Endothelial cell of umbilical vein (primary cell): ENCODE data around the gene SLC38A6. TPM values are rescaled to one million over a fixed set of nuclear protein-coding genes. Genes with fewer than 3 reads are reported as not detected.

Experiments
- BruUV-seq: library from RNA; stranded (reverse); fragments of 400-500 nt; replicated peaks from 2 replicates; lab custom pipeline; 2021; lab: Mats Ljungman, UMichigan
- CTCF ChIA-PET: fragments of 300-600, 350-600 bp; sonication (Branson Sonifier 250); formaldehyde crosslinking; loops from one replicate; lab custom pipeline; 2021; ENCODE audit warnings: antibody characterized with exemption, inconsistent platforms; lab: Charles Lee
- POLR2A ChIA-PET: fragments of 300-600, 350-600 bp; sonication (Branson Sonifier 250); formaldehyde crosslinking; loops from one replicate; lab custom pipeline; 2021; ENCODE audit warnings: antibody characterized with exemption, inconsistent platforms; lab: Charles Lee
- DNase-seq: peaks from one replicate; pipeline ENCODE4 v3.0.0-alpha.2; 2011; ENCODE audit warnings: low read depth, low spot score
- FAIRE-seq: peaks from 2 replicates; lab custom pipeline; 2011; peaks lifted over from hg19 to GRCh38; lab: Jason Lieb, UNC
- H2AFZ ChIP-seq: 2 replicates; pipeline ENCODE4 v1.6.0; 2012; ENCODE audit warnings: low read depth, low read length, control low read depth, inconsistent platforms
- H3K27ac ChIP-seq: 2 replicates; pipeline ENCODE4 v1.5.1; 2011; ENCODE audit warnings: low read depth, mild to moderate bottlenecking, control low read depth, low read length, moderate library complexity; ENCODE audit not compliant: insufficient read depth
- H3K27me3 ChIP-seq, 2 experiments: 2 replicates each; pipeline versions ENCODE4 v1.6.0 to v1.6.1; 2011; ENCODE audit warnings: low read length in 2 of 2, mixed read lengths in 1 of 2; ENCODE audit not compliant: control insufficient read depth in 2 of 2, insufficient read depth in 2 of 2
- H3K36me3 ChIP-seq, 2 experiments: 2 replicates in 1 of 2; 3 replicates in 1 of 2; pipeline ENCODE4 v1.5.1; 2011; ENCODE audit warnings: low read length in 2 of 2, mild to moderate bottlenecking in 1 of 2, moderate library complexity in 1 of 2; ENCODE audit not compliant: control insufficient read depth in 2 of 2, insufficient read depth in 2 of 2; ENCODE audit errors: extremely low read depth in 1 of 2
- H3K4me1 ChIP-seq: 3 replicates; pipeline ENCODE4 v1.5.1; 2011; ENCODE audit warnings: mild to moderate bottlenecking, low read length; ENCODE audit not compliant: control insufficient read depth, insufficient read depth; ENCODE audit errors: extremely low read depth
- H3K4me2 ChIP-seq: 2 replicates; pipeline ENCODE4 v1.6.1; 2011; ENCODE audit warnings: low read length, control low read depth, mixed read lengths; ENCODE audit not compliant: insufficient read depth
- H3K4me3 ChIP-seq, 3 experiments: fragments of 200-600 bp in 1 of 3; sonication (generic), shearing (Covaris generic) in 1 of 3; replicated peaks in 1 of 3; 2 replicates each; pipeline ENCODE4 v1.5.1; 2011 to 2016; ENCODE audit warnings: control low read depth in 3 of 3, low read length in 3 of 3, mild to moderate bottlenecking in 2 of 3, inconsistent platforms in 1 of 3, low read depth in 1 of 3, moderate library complexity in 1 of 3; ENCODE audit not compliant: insufficient read depth in 1 of 3
- H3K79me2 ChIP-seq: 2 replicates; pipeline ENCODE4 v1.6.0; 2012; ENCODE audit warnings: low read length, inconsistent platforms; ENCODE audit not compliant: control insufficient read depth, insufficient read depth
- H3K9ac ChIP-seq: replicated peaks from 2 replicates; pipeline ENCODE3; 2011; ENCODE audit warnings: low read length, control low read depth; ENCODE audit not compliant: insufficient read depth; ENCODE audit errors: extremely low read depth
- H3K9me1 ChIP-seq: replicated peaks from 3 replicates; pipeline ENCODE4 v1.6.0; 2011; ENCODE audit warnings: mild to moderate bottlenecking, low read length; ENCODE audit not compliant: control insufficient read depth, insufficient read depth; ENCODE audit errors: extremely low read depth
- H3K9me3 ChIP-seq: replicated peaks from 2 replicates; pipeline ENCODE4 v1.5.1; 2012; ENCODE audit warnings: low read length, inconsistent platforms; ENCODE audit not compliant: control insufficient read depth, insufficient read depth
- H4K20me1 ChIP-seq: replicated peaks from 2 replicates; pipeline ENCODE3; 2011; ENCODE audit warnings: mild to moderate bottlenecking, low read length; ENCODE audit not compliant: control insufficient read depth, insufficient read depth; ENCODE audit errors: extremely low read depth
- CTCF ChIP-seq, 2 donors: IDR thresholded peaks; 1 replicate in 1 of 2; 2 replicates in 1 of 2; pipeline ENCODE4 v1.5.1; 2011; ENCODE audit warnings: low read length in 2 of 2, mild to moderate bottlenecking in 2 of 2, moderate library complexity in 2 of 2, control low read depth in 1 of 2, inconsistent platforms in 1 of 2, low read depth in 1 of 2; ENCODE audit not compliant: insufficient read depth in 1 of 2; ENCODE audit errors: extremely low read depth in 1 of 2
- EZH2 ChIP-seq: IDR thresholded peaks from 2 replicates; pipeline ENCODE4 v1.6.1; 2012; ENCODE audit warnings: borderline replicate concordance, low read depth, mild to moderate bottlenecking, moderate library complexity, low read length, inconsistent platforms; ENCODE audit not compliant: severe bottlenecking
- FOS ChIP-seq: IDR thresholded peaks from 2 replicates; pipeline ENCODE4 v1.6.1; 2011; ENCODE audit warnings: mild to moderate bottlenecking, low read length, moderate library complexity, borderline replicate concordance; ENCODE audit not compliant: insufficient read depth
- GATA2 ChIP-seq: IDR thresholded peaks from 2 replicates; pipeline ENCODE4 v1.7.0; 2011; ENCODE audit warnings: low read depth, mild to moderate bottlenecking, moderate library complexity, mixed read lengths, low read length; ENCODE audit not compliant: insufficient read length, insufficient read depth
- JUN ChIP-seq: IDR thresholded peaks from 2 replicates; pipeline ENCODE4 v1.6.1; 2011; ENCODE audit warnings: borderline replicate concordance, low read depth; ENCODE audit not compliant: insufficient read length, insufficient read depth
- MAX ChIP-seq: IDR thresholded peaks from 2 replicates; pipeline ENCODE4 v1.6.1; 2011; ENCODE audit not compliant: insufficient read depth, insufficient read length
- MYC ChIP-seq: IDR thresholded peaks from one replicate; pipeline ENCODE4 v1.6.1; 2011; ENCODE audit warnings: mild to moderate bottlenecking, low read depth, low read length
- POLR2A ChIP-seq: IDR thresholded peaks from 2 replicates; pipeline ENCODE4 v1.6.1; 2012; ENCODE audit warnings: low read depth, mild to moderate bottlenecking, control low read depth, low read length
- POLR2AphosphoS5 ChIP-seq: IDR thresholded peaks from 2 replicates; pipeline ENCODE4 v1.6.1; 2012; ENCODE audit warnings: low read depth, mild to moderate bottlenecking, control low read depth, low read length, moderate library complexity; ENCODE audit not compliant: insufficient read depth
- dilution Hi-C: fragments of 300-500 bp; cut with MboI; formaldehyde crosslinking; loops from one replicate; pipeline ENCODE4 v1.15.0; 2019; ENCODE audit warnings: low sequenced_read_pairs; ENCODE audit not compliant: extremely low pct_ligation_motif_present
- intact Hi-C: fragments of 100-400 bp; cut with micrococcal nuclease; formaldehyde crosslinking; loops from one replicate; pipeline ENCODE4 v1.10.0; 2022
- polyA plus RNA-seq, 4 experiments: library from polyadenylated mRNA; depleted of rRNA in 3 of 4; stranded (reverse) in 3 of 4; unstranded in 1 of 4; fragments of >200 nt; gene quantifications; 2 replicates each; pipeline versions ENCODE4 v1.2.1 to v1.2.3, GENCODE V29; 2011 to 2012; ENCODE audit warnings: missing spikeins in 1 of 4
- total RNA-seq: library from RNA; stranded (reverse); gene quantifications from 2 replicates; pipeline ENCODE4 v1.2.3, GENCODE V29; 2021

The SLC38A6 gene
- total and polyA plus RNA-seq, 2 donors (not counting 3 experiments of a cell fraction or from before 2014, with no cell fraction given), result 17.3 to 24.6 TPM

- Histone ChIP-seq H3K79me2 (no peaks in the 10 kb centered on the region), H3K27me3 (no peaks in the 10 kb centered on the region), H3K4me2 (no peak overlapping the region), H3K4me1 (no peaks in the 10 kb centered on the region), H3K27ac (no peak overlapping the region), H3K9me3 (no peaks in the 10 kb centered on the region), H3K36me3 (no peaks in the 10 kb centered on the region), H3K9ac (no peak overlapping the region), H3K9me1 (no peaks in the 10 kb centered on the region), H4K20me1 (no peaks in the 10 kb centered on the region), H2AFZ (no peak overlapping the region), H3K4me3 (no peak overlapping the region)
- dilution Hi-C loops (no loop called here), intact Hi-C loops (no loop called here)
- DNase-seq (no peak), FAIRE-seq (no peak)
- no TSS peak for BruUV-seq
- ChIA-PET POLR2A (no interaction called here), CTCF (interaction anchor here (0.6 kb wide), 1 partner anchor 202 kb away, joined by 3 read pairs; no protein-coding TSS in a partner anchor)
- TF ChIP-seq GATA2, result no peak
- TF ChIP-seq MYC, result no peak
- no peak for TF ChIP-seq POLR2A
- TF ChIP-seq CTCF (IDR thresholded peaks at IDR 0.05; ENCODE audit: extremely low read depth in 1 of 2, insufficient read depth in 1 of 2, low read depth in 1 of 2, low read length in 2 of 2), result no peak
- no peak for TF ChIP-seq JUN
- no peak for TF ChIP-seq FOS
- TF ChIP-seq MAX, result no peak
- no peak for TF ChIP-seq POLR2AphosphoS5
- no peak for TF ChIP-seq EZH2
These were observed 18.5 kb downstream of the SLC38A6 start for GRCh38 chr14:60999536-60999935.
